Measurements from ENCODE around the gene HERPUD2.
A peak's percentile ranks its signal among the peaks of the same experiment; 100 is the strongest.

Gene HERPUD2

GRCh38 chr7:35694784-35695472, at the start of gene HERPUD2:
Gene HERPUD2, minus strand, starts transcription at chr7:35695135. Its CDS starts 805 bp downstream, at chr7:35694330.
- peak; percentile 75 to 76 for DNase-seq (ENCODE audit: low read depth in 2 of 2)

GRCh38 chr7:35738889-35739288, 44.0 kb upstream of the HERPUD2 start:
- DNase-seq (ENCODE audit: low read depth in 2 of 2) = no peak

DNA sequence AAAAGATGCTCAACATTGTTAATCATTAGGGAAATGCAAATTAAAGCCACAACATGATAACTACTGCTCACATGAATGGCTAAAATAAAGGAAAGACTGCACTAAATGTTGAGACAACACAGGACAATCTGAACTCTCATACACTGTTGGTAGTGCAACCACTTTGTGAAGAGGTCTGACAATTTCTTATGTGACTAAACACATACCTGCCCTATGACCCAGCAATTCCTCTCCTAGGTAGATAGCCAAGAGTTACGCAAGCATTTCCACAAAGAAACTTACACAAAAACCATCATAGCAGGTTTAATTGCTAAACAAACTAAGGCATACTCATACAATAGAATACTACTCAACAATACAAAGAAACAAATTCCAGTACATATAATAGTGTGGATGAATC, 41.8 kb upstream of the HERPUD2 start:
- no peak for DNase-seq (ENCODE audit: low read depth in 2 of 2)

- no peak for DNase-seq (ENCODE audit: low read depth in 2 of 2)
These were observed 40.5 kb upstream of the HERPUD2 start for GRCh38 chr7:35735396-35735795.

DNA sequence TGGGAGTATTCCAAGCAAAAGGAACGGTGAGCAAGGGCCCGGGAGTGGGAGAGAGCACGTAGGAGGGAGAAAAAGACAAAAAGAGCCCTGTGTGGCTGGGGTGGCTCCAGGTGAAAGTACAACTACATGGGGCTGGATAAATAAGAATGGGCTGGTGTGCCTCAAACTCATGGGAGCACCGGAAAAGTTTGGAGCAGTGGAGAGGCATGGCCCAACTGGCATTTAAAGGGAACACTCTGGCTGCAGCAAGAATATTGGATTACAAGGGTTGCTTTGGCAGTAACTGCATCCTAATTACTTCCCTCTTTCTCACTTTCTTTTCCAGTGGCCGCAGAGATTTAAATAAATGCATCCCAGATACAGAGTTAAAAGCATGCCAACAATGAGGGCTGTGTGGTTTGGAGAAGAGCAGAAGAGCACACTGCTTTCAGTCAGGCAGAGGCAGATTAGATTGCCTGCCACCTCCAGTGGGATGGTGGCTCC, 39.1 kb upstream of the HERPUD2 start:
- DNase-seq (ENCODE audit: low read depth in 2 of 2) = no peak

DNA sequence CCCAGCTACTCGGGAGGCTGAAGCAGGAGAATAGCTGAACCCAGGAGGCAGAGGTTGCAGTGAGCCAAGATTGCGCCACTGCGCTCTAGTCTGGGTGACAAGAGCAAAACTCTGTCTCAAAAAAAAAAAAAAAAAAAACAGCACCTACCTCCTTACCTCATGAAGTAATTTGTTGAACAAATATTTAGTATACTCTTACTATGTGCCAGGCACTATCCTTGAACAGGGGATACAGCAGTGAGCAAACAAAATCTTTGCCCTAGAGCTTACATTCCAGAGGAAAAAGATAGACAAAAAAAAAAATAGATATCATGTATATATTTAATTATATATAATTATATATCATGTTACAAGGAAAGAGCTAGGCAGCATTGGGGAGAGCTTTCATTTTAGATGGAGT, 36.4 kb upstream of the HERPUD2 start:
- DNase-seq (ENCODE audit: low read depth in 2 of 2) = no peak

GRCh38 chr7:35729061-35729783, 34.3 kb upstream of the HERPUD2 start:
- DNase-seq (ENCODE audit: low read depth in 2 of 2) = no peak

DNA sequence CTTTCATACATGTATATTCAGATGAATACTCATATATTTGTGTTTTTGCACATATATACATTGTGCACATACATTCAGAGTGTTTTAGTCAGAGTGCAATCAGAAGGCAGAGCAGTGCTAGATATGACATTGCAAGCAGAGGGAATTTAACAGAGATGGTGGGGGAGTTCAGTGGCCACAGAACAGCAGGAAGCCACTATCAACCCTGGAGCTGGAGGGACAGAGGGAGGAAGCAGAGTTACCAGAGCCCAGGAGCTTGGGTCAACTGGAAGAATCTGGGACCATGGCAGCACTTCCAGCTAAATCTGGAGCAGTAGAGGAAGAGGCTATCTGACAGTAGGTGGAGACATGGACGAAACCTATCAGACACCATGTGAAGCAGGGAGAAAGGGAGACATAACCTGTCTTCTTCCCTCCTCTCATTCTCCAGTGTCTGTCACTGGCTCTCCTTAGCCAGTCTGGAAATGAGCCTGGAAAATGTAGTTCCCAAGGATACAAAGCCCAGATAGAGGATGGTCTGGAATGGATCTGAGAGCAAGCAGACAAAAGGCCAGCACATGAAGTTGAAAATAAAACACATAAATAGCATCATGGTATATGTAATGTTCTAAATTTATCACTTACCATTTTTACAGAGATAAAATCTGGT, 33.6 kb upstream of the HERPUD2 start:
- DNase-seq (ENCODE audit: low read depth in 2 of 2) = no peak

GRCh38 chr7:35727571-35727970, 32.6 kb upstream of the HERPUD2 start:
- DNase-seq (ENCODE audit: low read depth in 2 of 2) = no peak

GRCh38 chr7:35726654-35727053, 31.7 kb upstream of the HERPUD2 start:
- no peak for DNase-seq (ENCODE audit: low read depth in 2 of 2)

DNA sequence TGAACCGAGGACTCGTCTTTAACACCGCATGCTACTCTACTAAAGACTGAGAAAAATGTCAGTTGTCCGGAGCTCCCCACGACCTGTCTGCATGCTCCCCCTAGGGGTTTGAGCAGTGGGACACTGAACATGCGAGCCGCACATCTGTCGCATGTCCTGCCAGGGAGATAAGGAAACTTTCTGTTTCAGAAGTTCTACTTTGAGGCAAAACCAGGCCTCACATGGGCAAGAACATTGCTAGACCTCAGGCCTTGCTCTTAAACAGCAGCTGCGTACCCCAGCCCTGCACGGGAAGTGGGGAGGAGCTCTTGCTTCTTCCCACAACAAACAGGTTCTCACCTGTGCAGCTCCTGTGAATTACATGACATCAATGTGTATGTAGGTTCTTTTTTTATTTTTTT, 30.3 kb upstream of the HERPUD2 start:
- peak in 1 of 2 donors; percentile 16 for DNase-seq (ENCODE audit: low read depth in 2 of 2)

DNA sequence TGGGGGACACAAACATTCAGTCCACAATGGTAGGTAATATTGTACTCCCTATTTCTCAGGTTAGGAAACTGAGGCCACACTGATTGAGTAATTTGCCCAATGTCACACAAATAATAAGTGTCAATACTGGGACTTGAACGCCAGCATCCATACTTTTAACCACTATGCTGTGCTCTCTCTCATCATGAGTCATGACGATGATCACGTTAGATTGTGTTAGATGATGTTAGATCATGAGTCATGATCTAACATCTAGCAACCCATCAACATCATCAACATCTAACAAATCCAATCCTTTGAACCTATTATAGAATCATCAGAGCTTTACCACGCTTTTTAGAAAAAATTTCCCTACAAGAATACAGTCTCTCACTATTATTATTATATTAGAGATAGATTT, 28.1 kb upstream of the HERPUD2 start:
- DNase-seq (ENCODE audit: low read depth in 2 of 2) = no peak

- no peak for DNase-seq (ENCODE audit: low read depth in 2 of 2)
These were observed 27.3 kb upstream of the HERPUD2 start for GRCh38 chr7:35722054-35722849.

DNA sequence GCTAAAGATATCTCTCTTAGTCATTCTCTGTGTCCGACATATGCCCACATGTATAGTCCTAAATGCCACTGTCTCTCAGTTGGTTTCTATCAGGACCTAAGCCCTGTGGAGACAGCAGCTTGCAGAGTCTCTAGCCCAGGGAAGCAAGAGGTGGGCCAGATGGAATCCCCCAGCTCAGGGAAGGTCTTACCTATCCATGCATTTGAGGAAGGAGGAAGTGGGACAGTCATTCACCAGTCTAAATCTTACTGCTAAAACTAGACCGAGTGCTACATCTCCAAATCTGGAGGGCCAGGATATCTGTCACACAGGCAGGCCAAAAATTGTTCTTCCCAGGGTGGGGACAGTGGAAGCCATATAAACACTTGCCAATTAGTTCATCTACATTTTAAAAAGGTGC, 26.4 kb upstream of the HERPUD2 start:
- no peak for DNase-seq (ENCODE audit: low read depth in 2 of 2)

DNA sequence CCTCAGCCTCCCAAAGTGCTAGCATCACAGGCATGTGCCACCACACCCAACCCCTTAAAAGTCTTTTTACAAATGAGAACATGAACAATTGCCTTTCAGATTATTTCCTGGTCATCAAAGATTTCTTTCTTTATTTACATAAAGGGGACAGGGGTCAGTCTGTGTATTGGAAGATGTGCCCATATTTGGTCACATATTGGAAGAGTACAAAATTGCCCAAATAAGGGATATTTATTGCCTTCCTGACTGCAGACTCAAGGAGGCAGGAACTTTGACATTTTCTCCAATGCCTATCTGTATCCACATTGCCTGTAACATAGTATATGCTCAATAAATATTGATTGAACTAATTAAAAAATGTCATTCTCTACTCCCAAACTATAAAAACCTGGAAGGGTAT, 25.9 kb upstream of the HERPUD2 start:
- DNase-seq (ENCODE audit: low read depth in 2 of 2) = no peak

GRCh38 chr7:35720032-35720431, 25.1 kb upstream of the HERPUD2 start:
- DNase-seq (ENCODE audit: low read depth in 2 of 2) = no peak

DNA sequence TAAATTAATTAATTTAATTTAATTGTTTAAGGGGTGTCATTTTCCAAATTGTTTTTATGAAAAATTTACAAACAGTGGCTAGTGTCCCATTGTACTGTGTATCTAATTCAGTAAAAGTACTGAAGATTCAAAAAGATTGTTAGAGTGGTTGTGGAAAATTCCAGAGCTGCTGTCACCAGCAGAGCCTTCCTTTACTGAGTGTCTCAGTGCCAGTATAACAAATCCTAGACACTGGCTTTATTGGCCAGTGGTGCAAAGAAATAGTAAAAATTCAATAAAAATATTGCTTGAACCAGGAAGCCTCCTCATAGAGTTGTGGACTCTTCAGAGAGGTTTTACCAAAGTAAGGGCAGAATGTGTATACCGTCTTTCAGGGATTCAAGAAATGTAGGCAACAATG, 23.1 kb upstream of the HERPUD2 start:
- DNase-seq (ENCODE audit: low read depth in 2 of 2) = no peak

- DNase-seq (ENCODE audit: low read depth in 2 of 2) = no peak
These were observed 22.6 kb upstream of the HERPUD2 start for GRCh38 chr7:35717516-35717915.

GRCh38 chr7:35717013-35717412, 22.1 kb upstream of the HERPUD2 start:
- no peak for DNase-seq (ENCODE audit: low read depth in 2 of 2)

- no peak for DNase-seq (ENCODE audit: low read depth in 2 of 2)
These were observed 21.3 kb upstream of the HERPUD2 start for GRCh38 chr7:35716038-35716803.

GRCh38 chr7:35714862-35715261, 19.9 kb upstream of the HERPUD2 start:
- no peak for DNase-seq (ENCODE audit: low read depth in 2 of 2)
